HG03520 (cell line): Measurements from ENCODE around the gene C1QL3.

Experiments
- ATAC-seq: cut with Tn5 transposase; IDR thresholded peaks from one replicate; pipeline ENCODE4 v1.9.1; 2021; ENCODE audit warnings: mild to moderate bottlenecking, moderate library complexity; ENCODE audit not compliant: unreplicated experiment

The C1QL3 gene

GRCh38 chr10:16521311-16522016 is at the start of gene C1QL3:
C1QL3 (minus strand) TSS chr10:16521879; CDS start chr10:16521065, 814 bp downstream.
- ATAC-seq: no peak

GRCh38 chr10:16570731-16571130 is 49.1 kb upstream of the C1QL3 start:
- peak; percentile 86 for ATAC-seq

- ATAC-seq: no peak
Measured at GRCh38 chr10:16566202-16566805, 44.6 kb upstream of the C1QL3 start.

GRCh38 chr10:16565604-16566003 is 43.9 kb upstream of the C1QL3 start:
- ATAC-seq: no peak

GRCh38 chr10:16562891-16563290 is 41.2 kb upstream of the C1QL3 start:
- ATAC-seq: no peak

GRCh38 chr10:16559236-16559773 is 37.6 kb upstream of the C1QL3 start:
- no peak for ATAC-seq

- no peak for ATAC-seq
Measured at GRCh38 chr10:16547973-16548372, 26.3 kb upstream of the C1QL3 start.

GRCh38 chr10:16545116-16545736 is 23.5 kb upstream of the C1QL3 start:
- peak; percentile 80 for ATAC-seq

GRCh38 chr10:16544591-16544990 is 22.9 kb upstream of the C1QL3 start:
- ATAC-seq: no peak

- ATAC-seq: no peak
Measured at GRCh38 chr10:16544099-16544498, 22.4 kb upstream of the C1QL3 start.

GRCh38 chr10:16536155-16536554 is 14.5 kb upstream of the C1QL3 start:
- ATAC-seq: no peak

GRCh38 chr10:16529853-16530252 is 8.2 kb upstream of the C1QL3 start:
- no peak for ATAC-seq

GRCh38 chr10:16527452-16527851 is 5.8 kb upstream of the C1QL3 start:
- no peak for ATAC-seq

GRCh38 chr10:16520900-16521299 is 779 bp downstream of the C1QL3 start:
- no peak for ATAC-seq

- ATAC-seq: no peak
Measured at GRCh38 chr10:16519908-16520861, 1.5 kb downstream of the C1QL3 start.

GRCh38 chr10:16519250-16519907 is 2.3 kb downstream of the C1QL3 start:
- ATAC-seq: peak; percentile 44

- no peak for ATAC-seq
Measured at GRCh38 chr10:16518822-16519221, 2.9 kb downstream of the C1QL3 start.

- ATAC-seq: no peak
Measured at GRCh38 chr10:16510843-16511242, 10.8 kb downstream of the C1QL3 start.

- no peak for ATAC-seq
Measured at GRCh38 chr10:16509996-16510395, 11.7 kb downstream of the C1QL3 start.

- ATAC-seq: no peak
Measured at GRCh38 chr10:16505161-16505560, 16.5 kb downstream of the C1QL3 start.
